HEK293 (cell line): Measurements from ENCODE around the gene ACAA1.

Experiments used
- CTCF ChIA-PET: fragments of 350-600 bp; formaldehyde crosslinking; extraction: SDS; loops from one replicate; lab custom pipeline; 2021; ENCODE audit warnings: antibody characterized with exemption; lab: Yijun Ruan, JAX
- POLR2A ChIA-PET: fragments of 300-600 bp; formaldehyde crosslinking; extraction: SDS; loops from one replicate; lab custom pipeline; 2020; ENCODE audit warnings: antibody characterized with exemption, inconsistent platforms; lab: Yijun Ruan, JAX
- H3K27ac ChIP-seq: fragments of 200-500 bp; sonication (Bioruptor generic); 2 replicates; pipeline ENCODE4 v1.5.1; 2014; ENCODE audit warnings: low read depth, low read length, control low read depth, inconsistent platforms; ENCODE audit errors: extremely low read depth
- H3K36me3 ChIP-seq, 2 experiments: fragments of 200-500 bp in 1 of 2; sonication (Bioruptor generic) in 1 of 2; 1 replicate in 1 of 2; 2 replicates in 1 of 2; pipeline ENCODE4 v1.5.1; 2014 to 2017; ENCODE audit warnings: inconsistent platforms in 2 of 2, low read length in 2 of 2; ENCODE audit not compliant: control insufficient read depth in 2 of 2, insufficient read depth in 1 of 2
- H3K4me1 ChIP-seq: fragments of 200-500 bp; sonication (Bioruptor generic); 2 replicates; pipeline ENCODE4 v1.5.1; 2014; ENCODE audit warnings: mild to moderate bottlenecking, low read length, inconsistent platforms; ENCODE audit not compliant: control insufficient read depth, insufficient read depth
- H3K4me3 ChIP-seq: 2 replicates; pipeline ENCODE4 v1.5.1; 2011; ENCODE audit warnings: low read depth, mild to moderate bottlenecking, control low read depth, low read length, moderate library complexity
- H3K9me3 ChIP-seq: fragments of 200-500 bp; sonication (Bioruptor generic); 2 replicates; pipeline ENCODE4 v1.5.1; 2014; ENCODE audit warnings: low read depth, low read length, inconsistent platforms; ENCODE audit not compliant: control insufficient read depth, insufficient read depth
- FEZF1 ChIP-seq: fragments of 450-650 bp; formaldehyde crosslinking; IDR thresholded peaks from 2 replicates; pipeline ENCODE4 v1.5.1; 2016; ENCODE audit warnings: missing biosample characterization, missing genetic modification characterization
- GLIS2 ChIP-seq: fragments of 450-650 bp; formaldehyde crosslinking; IDR thresholded peaks from 2 replicates; pipeline ENCODE4 v1.5.1; 2016; ENCODE audit warnings: missing biosample characterization, missing genetic modification characterization
- HOXC10 ChIP-seq: sonication (generic); formaldehyde crosslinking; IDR thresholded peaks from 2 replicates; pipeline ENCODE4 v1.8.1; 2023; ENCODE audit warnings: mild to moderate bottlenecking, missing genetic modification reagents
- IKZF3 ChIP-seq: fragments of 450-650 bp; IDR thresholded peaks from 2 replicates; pipeline ENCODE4 v1.5.0; 2018; ENCODE audit warnings: missing biosample characterization, mild to moderate bottlenecking, missing genetic modification characterization, moderate library complexity
- RBAK ChIP-seq: fragments of 450-650 bp; formaldehyde crosslinking; IDR thresholded peaks from 2 replicates; pipeline ENCODE4 v1.5.1; 2016; ENCODE audit warnings: missing biosample characterization, missing genetic modification characterization
- ZBTB26 ChIP-seq: fragments of 450-650 bp; formaldehyde crosslinking; optimal IDR thresholded peaks from 2 replicates; pipeline ENCODE3; 2016; ENCODE audit warnings: missing biosample characterization, mild to moderate bottlenecking, missing genetic modification characterization
- ZFP69B ChIP-seq: fragments of 450-650 bp; formaldehyde crosslinking; IDR thresholded peaks from 2 replicates; pipeline ENCODE4 v1.5.1; 2016; ENCODE audit warnings: missing biosample characterization, missing genetic modification characterization
- ZNF10 ChIP-seq: fragments of 450-650 bp; formaldehyde crosslinking; IDR thresholded peaks from 2 replicates; pipeline ENCODE4 v1.5.1; 2017; ENCODE audit warnings: missing biosample characterization, missing genetic modification characterization
- ZNF121 ChIP-seq: fragments of 450-650 bp; formaldehyde crosslinking; IDR thresholded peaks from 2 replicates; pipeline ENCODE4 v1.5.1; 2016; ENCODE audit warnings: missing biosample characterization, missing genetic modification characterization
- ZNF132 ChIP-seq: fragments of 450-650 bp; formaldehyde crosslinking; IDR thresholded peaks from 2 replicates; pipeline ENCODE4 v1.5.1; 2017; ENCODE audit warnings: missing biosample characterization, missing genetic modification characterization, borderline replicate concordance
- ZNF133 ChIP-seq: fragments of 450-650 bp; formaldehyde crosslinking; IDR thresholded peaks from 2 replicates; pipeline ENCODE4 v1.5.1; 2016; ENCODE audit warnings: missing biosample characterization, missing genetic modification characterization
- ZNF175 ChIP-seq: fragments of 450-650 bp; formaldehyde crosslinking; IDR thresholded peaks from 2 replicates; pipeline ENCODE4 v1.5.1; 2016; ENCODE audit warnings: missing biosample characterization, missing genetic modification characterization
- ZNF221 ChIP-seq: fragments of 450-650 bp; formaldehyde crosslinking; IDR thresholded peaks from 2 replicates; pipeline ENCODE4 v1.5.1; 2017; ENCODE audit warnings: missing biosample characterization, missing genetic modification characterization, borderline replicate concordance
- ZNF24 ChIP-seq: fragments of 450-650 bp; formaldehyde crosslinking; IDR thresholded peaks from 2 replicates; pipeline ENCODE4 v1.5.1; 2016; ENCODE audit warnings: missing biosample characterization, missing genetic modification characterization
- ZNF350 ChIP-seq: fragments of 450-650 bp; formaldehyde crosslinking; IDR thresholded peaks from 2 replicates; pipeline ENCODE4 v1.5.0; 2017; ENCODE audit warnings: missing biosample characterization, mild to moderate bottlenecking, missing genetic modification characterization
- ZNF433 ChIP-seq: fragments of 450-650 bp; formaldehyde crosslinking; IDR thresholded peaks from 2 replicates; pipeline ENCODE4 v1.5.1; 2016; ENCODE audit warnings: missing biosample characterization, missing genetic modification characterization, low read depth
- ZNF473 ChIP-seq: fragments of 450-650 bp; formaldehyde crosslinking; IDR thresholded peaks from 2 replicates; pipeline ENCODE4 v1.5.1; 2017; ENCODE audit warnings: missing biosample characterization, missing genetic modification characterization
- ZNF707 ChIP-seq: fragments of 450-650 bp; formaldehyde crosslinking; IDR thresholded peaks from 2 replicates; pipeline ENCODE4 v1.5.1; 2016; ENCODE audit warnings: missing biosample characterization, missing genetic modification characterization
- ZNF747 ChIP-seq: fragments of 450-650 bp; formaldehyde crosslinking; IDR thresholded peaks from 2 replicates; pipeline ENCODE4 v1.5.1; 2016; ENCODE audit warnings: missing biosample characterization, missing genetic modification characterization
- ZNF792 ChIP-seq: fragments of 450-650 bp; formaldehyde crosslinking; IDR thresholded peaks from 2 replicates; pipeline ENCODE4 v1.5.1; 2016; ENCODE audit warnings: missing biosample characterization, missing genetic modification characterization
- ZNF837 ChIP-seq: fragments of 450-650 bp; formaldehyde crosslinking; IDR thresholded peaks from 2 replicates; pipeline ENCODE4 v1.5.1; 2016; ENCODE audit warnings: missing biosample characterization, missing genetic modification characterization
- TF ChIP-seq, protein P1 (sequence below): fragments of 450-650 bp; formaldehyde crosslinking; IDR thresholded peaks from 2 replicates; pipeline ENCODE4 v1.5.1; 2017; ENCODE audit warnings: missing biosample characterization, mild to moderate bottlenecking, missing genetic modification characterization, moderate library complexity
- TF ChIP-seq, protein P2 (sequence below): fragments of 450-650 bp; formaldehyde crosslinking; IDR thresholded peaks from 2 replicates; pipeline ENCODE4 v1.5.1; 2016; ENCODE audit warnings: missing biosample characterization, missing genetic modification characterization

The ACAA1 gene

DNA sequence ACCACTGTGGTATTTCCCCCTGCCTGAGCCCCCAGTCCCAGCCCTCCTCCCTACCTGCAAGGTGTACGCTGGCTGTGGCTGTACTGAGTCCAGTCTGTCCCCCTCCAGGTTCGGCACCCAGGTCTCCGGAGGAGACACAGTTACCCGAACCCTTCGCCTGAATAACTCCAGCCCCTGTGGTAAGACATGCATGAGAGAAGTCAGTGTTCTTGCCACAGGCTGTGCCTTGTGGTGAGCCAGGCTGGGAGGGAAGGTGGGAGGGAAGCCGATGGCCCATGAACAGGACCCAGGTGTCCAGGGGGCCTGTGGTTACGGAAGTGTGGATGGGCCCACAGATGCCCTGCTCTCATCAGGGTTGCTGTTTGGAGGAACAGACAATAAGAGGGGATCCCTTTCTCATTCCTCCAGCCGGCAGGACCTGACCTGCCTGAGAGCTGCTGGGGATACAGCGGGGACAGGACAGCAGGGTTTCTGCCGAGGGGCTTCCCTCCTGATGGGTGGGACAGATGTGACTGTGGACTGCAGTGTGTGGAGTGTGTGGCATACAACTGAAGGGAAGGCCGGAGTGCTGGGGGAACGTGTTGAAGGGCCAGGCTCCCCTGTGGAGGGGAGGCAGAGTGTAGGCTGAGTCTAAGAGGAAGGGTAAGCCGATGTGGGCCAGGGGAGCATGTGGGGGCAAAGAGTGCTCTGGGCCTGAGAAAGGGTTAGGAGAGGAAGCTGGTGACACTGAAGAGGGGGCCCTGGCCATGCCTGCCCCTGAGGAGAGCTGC, 21.9 kb downstream of the ACAA1 start (continued):
- TF ChIP-seq, protein P1, sequence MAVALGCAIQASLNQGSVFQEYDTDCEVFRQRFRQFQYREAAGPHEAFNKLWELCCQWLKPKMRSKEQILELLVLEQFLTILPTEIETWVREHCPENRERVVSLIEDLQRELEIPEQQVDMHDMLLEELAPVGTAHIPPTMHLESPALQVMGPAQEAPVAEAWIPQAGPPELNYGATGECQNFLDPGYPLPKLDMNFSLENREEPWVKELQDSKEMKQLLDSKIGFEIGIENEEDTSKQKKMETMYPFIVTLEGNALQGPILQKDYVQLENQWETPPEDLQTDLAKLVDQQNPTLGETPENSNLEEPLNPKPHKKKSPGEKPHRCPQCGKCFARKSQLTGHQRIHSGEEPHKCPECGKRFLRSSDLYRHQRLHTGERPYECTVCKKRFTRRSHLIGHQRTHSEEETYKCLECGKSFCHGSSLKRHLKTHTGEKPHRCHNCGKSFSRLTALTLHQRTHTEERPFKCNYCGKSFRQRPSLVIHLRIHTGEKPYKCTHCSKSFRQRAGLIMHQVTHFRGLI (tag by site-specific recombination): no peak
- TF ChIP-seq RBAK: no peak
- TF ChIP-seq ZFP69B (tag by site-specific recombination): no peak
- no peak for TF ChIP-seq ZNF121 (tag by site-specific recombination)
- TF ChIP-seq ZNF132: no peak
- no peak for TF ChIP-seq HOXC10 (CRISPR knock-in tag)

GRCh38 chr3:38114052-38114874, 22.7 kb downstream of the ACAA1 start:
- H3K36me3 ChIP-seq: peaks cover 0 to 2% of the 10 kb centered on the region in 2 experiments; a peak in 1 of 3 replicates
- CTCF ChIA-PET: interaction anchor here (0.6 kb wide), 1 partner anchor 100 kb away, joined by 3 read pairs; no protein-coding TSS in a partner anchor
- H3K4me3 ChIP-seq: no peak overlapping the region
- no peaks in the 10 kb centered on the region for H3K4me1 ChIP-seq
- POLR2A ChIA-PET: no interaction called here
- TF ChIP-seq ZNF747 (tag by site-specific recombination) (no peak), IKZF3 (tag by site-specific recombination) (no peak), ZNF837 (no peak), ZNF175 (tag by site-specific recombination) (no peak), ZBTB26 (no peak), ZNF133 (tag by site-specific recombination) (no peak), ZNF707 (no peak), ZNF792 (tag by site-specific recombination) (no peak), ZNF350 (tag by site-specific recombination) (no peak), ZNF473 (tag by site-specific recombination) (no peak), ZNF24 (tag by site-specific recombination) (no peak), ZNF10 (tag by site-specific recombination) (no peak), ZNF221 (tag by site-specific recombination) (no peak), FEZF1 (no peak), ZNF433 (no peak), GLIS2 (tag by site-specific recombination) (no peak)
- TF ChIP-seq, protein P2, sequence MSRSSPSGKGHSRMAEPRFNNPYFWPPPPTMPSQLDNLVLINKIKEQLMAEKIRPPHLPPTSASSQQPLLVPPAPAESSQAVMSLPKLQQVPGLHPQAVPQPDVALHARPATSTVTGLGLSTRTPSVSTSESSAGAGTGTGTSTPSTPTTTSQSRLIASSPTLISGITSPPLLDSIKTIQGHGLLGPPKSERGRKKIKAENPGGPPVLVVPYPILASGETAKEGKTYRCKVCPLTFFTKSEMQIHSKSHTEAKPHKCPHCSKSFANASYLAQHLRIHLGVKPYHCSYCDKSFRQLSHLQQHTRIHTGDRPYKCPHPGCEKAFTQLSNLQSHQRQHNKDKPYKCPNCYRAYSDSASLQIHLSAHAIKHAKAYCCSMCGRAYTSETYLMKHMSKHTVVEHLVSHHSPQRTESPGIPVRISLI (tag by site-specific recombination): no peak
- no peak overlapping the region for H3K27ac ChIP-seq
- no peaks in the 10 kb centered on the region for H3K9me3 ChIP-seq
